ENCODE data around the gene SRPK1. TPM values are rescaled to one million over a fixed set of nuclear protein-coding genes. Genes with fewer than 3 reads are reported as not detected.

SRPK1 gene
- total RNA-seq, 2 experiments from 2014 or later: 75.6 to 109 TPM

DNA sequence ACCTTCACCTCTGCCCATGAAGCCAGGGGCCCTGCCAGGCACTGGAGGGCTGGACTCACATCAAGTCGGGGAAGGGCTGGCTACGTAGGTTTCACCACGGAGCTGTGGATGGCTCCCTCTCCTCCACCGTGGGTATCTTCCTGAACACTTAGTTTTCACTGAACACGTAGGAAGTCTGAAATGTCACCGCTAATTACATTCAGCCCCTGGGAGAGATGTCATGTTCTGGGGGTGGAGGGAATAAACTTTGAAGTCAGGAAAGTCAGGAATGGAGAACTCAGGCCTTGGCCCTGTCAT, 109.3 kb downstream of the SRPK1 start:
- no peaks in the 10 kb centered on the region for H3K36me3 ChIP-seq (ENCODE audit: insufficient read depth, low read length)
- no peaks in the 10 kb centered on the region for H3K9me3 ChIP-seq (ENCODE audit: low read length)
- no peak overlapping the region for H3K4me2 ChIP-seq (ENCODE audit: low read length)
- BruUV-seq (replicated peaks): no TSS peak
- no peaks in the 10 kb centered on the region for H3K79me2 ChIP-seq (ENCODE audit: insufficient read depth, low read depth, low read length)
- no peaks in the 10 kb centered on the region for H3K4me1 ChIP-seq (ENCODE audit: insufficient read depth, low read length, poor library complexity, severe bottlenecking)
- ChIA-PET POLR2A (no interaction called here), CTCF (ENCODE audit: unreplicated experiment) (no interaction called here)
- H3K27ac ChIP-seq (ENCODE audit: low read depth, low read length, poor library complexity, severe bottlenecking): no peak overlapping the region
- TF ChIP-seq EZH2phosphoT487 (IDR thresholded peaks at IDR 0.05; ENCODE audit: borderline replicate concordance, low read depth, low read length): no peak
- TF ChIP-seq, protein P1, sequence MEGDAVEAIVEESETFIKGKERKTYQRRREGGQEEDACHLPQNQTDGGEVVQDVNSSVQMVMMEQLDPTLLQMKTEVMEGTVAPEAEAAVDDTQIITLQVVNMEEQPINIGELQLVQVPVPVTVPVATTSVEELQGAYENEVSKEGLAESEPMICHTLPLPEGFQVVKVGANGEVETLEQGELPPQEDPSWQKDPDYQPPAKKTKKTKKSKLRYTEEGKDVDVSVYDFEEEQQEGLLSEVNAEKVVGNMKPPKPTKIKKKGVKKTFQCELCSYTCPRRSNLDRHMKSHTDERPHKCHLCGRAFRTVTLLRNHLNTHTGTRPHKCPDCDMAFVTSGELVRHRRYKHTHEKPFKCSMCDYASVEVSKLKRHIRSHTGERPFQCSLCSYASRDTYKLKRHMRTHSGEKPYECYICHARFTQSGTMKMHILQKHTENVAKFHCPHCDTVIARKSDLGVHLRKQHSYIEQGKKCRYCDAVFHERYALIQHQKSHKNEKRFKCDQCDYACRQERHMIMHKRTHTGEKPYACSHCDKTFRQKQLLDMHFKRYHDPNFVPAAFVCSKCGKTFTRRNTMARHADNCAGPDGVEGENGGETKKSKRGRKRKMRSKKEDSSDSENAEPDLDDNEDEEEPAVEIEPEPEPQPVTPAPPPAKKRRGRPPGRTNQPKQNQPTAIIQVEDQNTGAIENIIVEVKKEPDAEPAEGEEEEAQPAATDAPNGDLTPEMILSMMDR (conservative IDR thresholded peaks at IDR 0.05; ENCODE audit: low read length): no peak
- no peak for DNase-seq (ENCODE audit: low spot score)
- no peak overlapping the region for H3K4me3 ChIP-seq (ENCODE audit: low read depth, low read length, poor library complexity, severe bottlenecking)
- intact Hi-C loops (cut with micrococcal nuclease; ENCODE audit: unreplicated experiment): no loop called here
- H2AFZ ChIP-seq (ENCODE audit: low read length): no peak overlapping the region
- no peaks in the 10 kb centered on the region for H4K20me1 ChIP-seq (ENCODE audit: insufficient read depth, low read length)
- H3K9me2 ChIP-seq (ENCODE audit: insufficient read depth, low read length): no peaks in the 10 kb centered on the region

- H3K4me2 ChIP-seq (ENCODE audit: low read length): peak overlapping the region; percentile 24; the same call in 1 of the 2 replicates
- no peak overlapping the region for H3K4me3 ChIP-seq (ENCODE audit: low read depth, low read length, poor library complexity, severe bottlenecking)
- no peaks in the 10 kb centered on the region for H3K9me2 ChIP-seq (ENCODE audit: insufficient read depth, low read length)
- TF ChIP-seq, protein P1 (conservative IDR thresholded peaks at IDR 0.05; ENCODE audit: low read length): no peak
- TF ChIP-seq EZH2phosphoT487 (IDR thresholded peaks at IDR 0.05; ENCODE audit: borderline replicate concordance, low read depth, low read length): no peak
- H3K4me1 ChIP-seq (ENCODE audit: insufficient read depth, low read length, poor library complexity, severe bottlenecking): no peaks in the 10 kb centered on the region
- peak overlapping the region; percentile 63 for H2AFZ ChIP-seq (ENCODE audit: low read length)
- H3K9me3 ChIP-seq (ENCODE audit: low read length): no peaks in the 10 kb centered on the region
- no peak for DNase-seq (ENCODE audit: low spot score)
- intact Hi-C loops (cut with micrococcal nuclease; ENCODE audit: unreplicated experiment): no loop called here
- no peaks in the 10 kb centered on the region for H3K79me2 ChIP-seq (ENCODE audit: insufficient read depth, low read depth, low read length)
- H4K20me1 ChIP-seq (ENCODE audit: insufficient read depth, low read length): no peaks in the 10 kb centered on the region
- ChIA-PET POLR2A (no interaction called here), CTCF (ENCODE audit: unreplicated experiment) (no interaction called here)
- BruUV-seq (replicated peaks): no TSS peak
- no peak overlapping the region for H3K27ac ChIP-seq (ENCODE audit: low read depth, low read length, poor library complexity, severe bottlenecking)
- no peaks in the 10 kb centered on the region for H3K36me3 ChIP-seq (ENCODE audit: insufficient read depth, low read length)
Measured at GRCh38 chr6:35810971-35811698, 109.8 kb downstream of the SRPK1 start.

DNA sequence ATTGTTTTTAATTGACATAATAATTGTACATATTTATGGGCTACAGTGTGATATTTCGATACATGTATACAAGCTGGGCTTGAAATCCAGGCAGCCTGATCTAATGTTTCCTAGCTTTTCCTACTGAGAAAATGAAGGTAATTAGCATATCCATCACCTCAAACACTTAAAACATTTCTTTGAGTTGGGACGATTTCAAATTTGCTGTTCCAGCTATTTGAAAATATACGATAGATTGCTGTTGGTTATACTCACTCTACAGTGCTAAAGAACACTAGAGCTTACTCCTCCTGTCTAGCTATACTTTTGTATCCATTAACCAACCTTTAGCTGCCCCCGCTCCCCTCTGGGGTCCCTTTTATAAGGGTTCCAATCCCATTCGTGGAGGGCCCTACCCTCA, 111.1 kb downstream of the SRPK1 start:
- intact Hi-C loops (cut with micrococcal nuclease; ENCODE audit: unreplicated experiment): no loop called here
- Histone ChIP-seq H3K4me2 (ENCODE audit: low read length) (no peak overlapping the region), H3K4me1 (ENCODE audit: insufficient read depth, low read length, poor library complexity, severe bottlenecking) (no peaks in the 10 kb centered on the region), H2AFZ (ENCODE audit: low read length) (no peak overlapping the region), H3K36me3 (ENCODE audit: insufficient read depth, low read length) (no peaks in the 10 kb centered on the region), H3K27ac (ENCODE audit: low read depth, low read length, poor library complexity, severe bottlenecking) (no peak overlapping the region), H3K9me2 (ENCODE audit: insufficient read depth, low read length) (no peaks in the 10 kb centered on the region), H3K4me3 (ENCODE audit: low read depth, low read length, poor library complexity, severe bottlenecking) (no peak overlapping the region), H4K20me1 (ENCODE audit: insufficient read depth, low read length) (no peaks in the 10 kb centered on the region), H3K79me2 (ENCODE audit: insufficient read depth, low read depth, low read length) (no peaks in the 10 kb centered on the region), H3K9me3 (ENCODE audit: low read length) (no peaks in the 10 kb centered on the region)
- BruUV-seq (replicated peaks): no TSS peak
- POLR2A ChIA-PET: interaction anchor here (0.5 kb wide), 1 partner anchor 294 kb away, joined by 4 read pairs; no protein-coding TSS in a partner anchor
- no peak for TF ChIP-seq EZH2phosphoT487 (IDR thresholded peaks at IDR 0.05; ENCODE audit: borderline replicate concordance, low read depth, low read length)
- TF ChIP-seq, protein P1 (conservative IDR thresholded peaks at IDR 0.05; ENCODE audit: low read length): no peak
- DNase-seq (ENCODE audit: low spot score): no peak
- CTCF ChIA-PET (ENCODE audit: unreplicated experiment): no interaction called here

All from OCI-LY7 (cell line).